Nephron progenitor cell (in vitro differentiated cells): Measurements from ENCODE around the gene PDGFRB.

Experiments used
- DNase-seq: peaks from one replicate; pipeline ENCODE4 v3.0.0; 2021
- H3K27ac Mint-ChIP-seq: 2 replicates; pipeline ENCODE4 v1.8.0; 2021; ENCODE audit warnings: mild to moderate bottlenecking, moderate library complexity, mixed read lengths
- H3K27me3 Mint-ChIP-seq: 2 replicates; pipeline ENCODE4 v1.8.0; 2021; ENCODE audit warnings: mild to moderate bottlenecking, low read depth, mixed read lengths; ENCODE audit not compliant: poor library complexity
- H3K36me3 Mint-ChIP-seq: 2 replicates; pipeline ENCODE4 v1.8.0; 2021; ENCODE audit warnings: low read depth, mixed read lengths
- H3K4me1 Mint-ChIP-seq: 2 replicates; pipeline ENCODE4 v1.8.0; 2021; ENCODE audit warnings: mixed read lengths
- H3K4me3 Mint-ChIP-seq: 2 replicates; pipeline ENCODE4 v1.8.0; 2021; ENCODE audit warnings: mild to moderate bottlenecking, moderate library complexity, mixed read lengths
- H3K9me3 Mint-ChIP-seq: 2 replicates; pipeline ENCODE4 v1.8.0; 2021; ENCODE audit warnings: mild to moderate bottlenecking, moderate library complexity, mixed read lengths
- CTCF ChIP-seq: fragments of 200-600 bp; sonication (generic); IDR thresholded peaks from 2 replicates; pipeline ENCODE4 v1.5.0; 2021; ENCODE audit warnings: antibody characterized with exemption

Gene PDGFRB

DNA sequence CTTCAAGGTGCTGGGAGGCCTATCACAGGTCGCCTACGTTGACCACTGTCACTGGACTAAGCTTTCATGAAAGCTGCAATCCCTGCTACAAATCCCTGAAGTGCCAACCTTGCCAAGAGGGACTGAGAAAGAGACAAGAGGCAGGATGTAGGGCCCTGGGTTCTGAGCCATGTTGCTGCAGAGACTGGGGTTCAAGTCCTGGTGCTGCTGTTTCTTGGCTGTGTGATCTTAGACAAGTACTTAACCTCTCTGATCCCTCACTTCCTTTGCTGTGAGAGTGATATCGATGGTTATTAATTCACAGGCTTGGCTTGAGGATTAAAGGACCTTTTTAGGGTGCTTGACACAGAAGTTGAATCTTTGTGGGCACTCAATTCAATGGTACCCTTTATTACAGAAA, 84.8 kb downstream of the PDGFRB start:
- Mint-ChIP-seq H3K27ac (no peak overlapping the region), H3K36me3 (no peaks in the 10 kb centered on the region), H3K27me3 (peaks cover 8% of the 10 kb centered on the region), H3K4me1 (peaks cover 4% of the 10 kb centered on the region), H3K4me3 (no peak overlapping the region), H3K9me3 (peaks cover 4% of the 10 kb centered on the region)
- DNase-seq, result no peak
- TF ChIP-seq CTCF, result no peak

DNA sequence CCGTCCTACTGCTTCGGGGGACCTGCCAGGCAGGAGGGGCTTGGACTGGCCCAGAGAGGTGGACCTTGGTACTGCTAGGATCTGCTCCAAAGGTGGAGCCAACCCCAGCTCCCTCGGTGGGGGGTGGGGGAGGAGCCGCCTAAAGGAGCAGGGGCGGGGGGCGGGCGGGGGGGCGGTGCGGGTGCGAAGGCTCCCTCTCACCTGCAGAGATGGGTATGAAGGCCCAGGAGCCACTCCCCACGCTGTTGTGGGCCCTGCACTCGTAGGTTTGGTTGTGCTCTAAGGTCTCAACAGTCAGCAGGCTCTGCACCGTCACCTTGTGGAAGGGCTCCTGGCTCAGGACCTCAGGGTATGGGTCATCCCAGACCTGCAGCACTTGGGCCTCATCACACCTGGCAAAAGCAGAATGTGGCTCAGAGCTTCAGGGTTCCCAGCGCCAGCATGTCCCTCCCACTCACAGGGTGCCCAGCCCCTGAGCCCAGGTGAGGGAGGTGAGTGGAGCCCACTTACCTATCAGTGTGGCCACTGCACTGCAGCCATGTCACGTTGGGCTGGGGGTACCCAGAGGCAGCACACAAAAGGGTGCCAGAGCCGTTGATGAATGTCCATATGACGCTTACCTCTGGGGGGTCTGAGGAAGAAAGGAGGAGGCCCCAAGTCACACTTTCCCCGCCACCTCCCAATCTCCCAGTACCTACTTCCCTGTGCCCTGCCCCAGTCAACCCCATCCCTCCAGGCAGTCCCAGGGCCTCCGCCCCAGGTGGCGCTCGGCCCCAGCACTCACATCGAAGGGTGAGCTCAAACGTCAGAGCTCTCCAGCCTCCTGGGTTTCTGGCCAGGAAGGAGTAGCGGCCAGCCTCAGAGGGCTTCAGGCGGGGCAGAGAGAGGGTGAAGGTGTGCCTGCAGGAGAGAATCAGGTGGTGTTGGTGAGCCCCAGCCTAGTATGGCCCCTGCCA, 85.7 kb downstream of the PDGFRB start:
- Mint-ChIP-seq H3K9me3 (peaks cover 4% of the 10 kb centered on the region), H3K4me3 (no peak overlapping the region)
- DNase-seq, result no peak

DNA sequence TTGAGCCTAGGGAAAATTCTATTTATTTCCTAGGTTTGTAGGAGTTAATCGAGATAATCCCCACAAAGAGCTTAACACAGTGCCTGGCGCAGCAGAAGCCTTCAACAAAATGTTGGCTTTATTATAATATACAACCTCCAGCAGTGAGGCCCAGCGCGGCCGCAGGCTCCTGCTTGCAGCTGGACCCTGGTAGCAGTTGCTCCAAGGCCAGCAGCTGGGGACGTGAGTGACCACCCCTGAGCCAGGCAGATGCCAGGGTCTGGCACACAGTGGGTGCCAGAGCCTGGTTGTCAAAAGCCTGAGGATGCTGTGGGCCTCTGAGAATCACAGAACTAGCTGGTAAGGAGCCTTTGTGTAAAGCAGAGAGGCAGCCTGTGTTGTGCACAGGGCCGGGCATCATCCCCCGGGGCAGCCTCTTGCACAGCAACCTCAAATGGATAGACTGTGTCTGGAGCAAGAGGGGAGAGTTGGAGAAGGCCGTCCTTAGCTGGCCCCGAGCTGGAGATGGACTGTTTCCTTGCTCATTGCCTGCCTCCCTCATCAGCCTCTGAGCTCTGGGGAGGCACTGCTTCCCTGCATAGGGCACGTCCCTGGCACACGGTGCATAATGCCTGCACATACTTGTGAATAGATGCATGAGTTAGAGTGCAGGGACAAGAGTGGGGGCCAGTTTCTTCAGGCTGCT, 86.5 kb downstream of the PDGFRB start:
- Mint-ChIP-seq H3K36me3 (no peaks in the 10 kb centered on the region), H3K9me3 (peaks cover 4% of the 10 kb centered on the region), H3K27ac (no peak overlapping the region)

More for the DNA sequence above, 85.7 kb downstream of the PDGFRB start:
- H3K27me3 Mint-ChIP-seq, result peaks cover 8% of the 10 kb centered on the region
- H3K27ac Mint-ChIP-seq, result no peak overlapping the region
- peaks cover 10% of the 10 kb centered on the region for H3K4me1 Mint-ChIP-seq
- H3K36me3 Mint-ChIP-seq, result no peaks in the 10 kb centered on the region
- no peak for TF ChIP-seq CTCF

DNA sequence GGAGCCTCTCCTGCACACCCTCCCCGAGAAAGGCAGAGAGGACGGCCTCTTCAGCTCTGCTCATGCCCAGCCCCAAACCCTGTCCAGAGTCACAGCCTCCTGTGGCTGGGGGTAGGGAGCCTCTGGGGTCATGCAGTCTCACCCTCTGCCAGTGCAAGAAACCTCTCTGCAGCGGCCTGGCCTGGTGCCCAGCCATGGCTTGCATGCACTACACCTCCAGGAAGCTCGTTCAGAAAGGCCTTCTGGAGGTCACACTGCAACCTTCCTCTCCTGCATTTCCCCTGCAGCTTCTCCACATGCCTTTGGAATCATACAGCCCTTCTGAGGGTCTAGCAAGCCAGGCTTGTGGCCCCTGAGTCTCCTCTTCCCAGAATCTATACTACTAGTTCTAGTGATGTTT, 87.2 kb downstream of the PDGFRB start:
- Mint-ChIP-seq H3K9me3 (peaks cover 4% of the 10 kb centered on the region), H3K36me3 (no peaks in the 10 kb centered on the region), H3K4me3 (no peak overlapping the region), H3K27me3 (peaks cover 8% of the 10 kb centered on the region), H3K4me1 (peaks cover 21% of the 10 kb centered on the region), H3K27ac (no peak overlapping the region)
- TF ChIP-seq CTCF, result no peak
- no peak for DNase-seq

More for the DNA sequence above, 86.5 kb downstream of the PDGFRB start:
- H3K4me1 Mint-ChIP-seq, result peaks cover 18% of the 10 kb centered on the region
- DNase-seq, result no peak
- peaks cover 8% of the 10 kb centered on the region for H3K27me3 Mint-ChIP-seq
- H3K4me3 Mint-ChIP-seq, result no peak overlapping the region
- TF ChIP-seq CTCF, result no peak

DNA sequence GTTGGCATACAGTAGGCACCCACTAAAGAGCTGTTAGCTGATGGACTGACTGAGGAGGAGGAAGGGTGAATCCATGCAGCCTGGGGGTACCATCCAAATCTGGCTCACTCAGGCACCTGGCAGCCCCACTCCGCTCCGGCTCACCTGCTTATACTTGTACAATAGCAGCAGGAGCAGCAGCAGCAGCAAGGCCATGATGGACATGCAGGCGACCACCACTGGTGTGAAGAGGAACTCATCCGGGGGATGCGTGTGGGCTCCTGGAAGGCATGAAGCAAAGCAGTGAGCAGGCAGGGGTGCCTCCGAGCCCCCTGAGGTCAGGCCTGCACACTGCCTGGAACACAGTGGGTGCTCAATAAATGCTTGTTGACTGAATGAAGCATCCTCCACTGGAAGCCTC, 87.6 kb downstream of the PDGFRB start:
- DNase-seq, result no peak
- Mint-ChIP-seq H3K27me3 (peaks cover 10% of the 10 kb centered on the region), H3K4me3 (no peak overlapping the region)

More for the DNA sequence above, 87.6 kb downstream of the PDGFRB start:
- H3K36me3 Mint-ChIP-seq, result no peaks in the 10 kb centered on the region
- no peak for TF ChIP-seq CTCF
- peaks cover 4% of the 10 kb centered on the region for H3K9me3 Mint-ChIP-seq
- H3K27ac Mint-ChIP-seq, result no peak overlapping the region
- H3K4me1 Mint-ChIP-seq, result peaks cover 23% of the 10 kb centered on the region
